COLO829 (cell line): ENCODE results near the gene NRL.

ENCODE experiments used
- DNase-seq: peaks from one replicate; pipeline ENCODE4 v3.0.0; 2012; ENCODE audit warnings: low spot score

Gene NRL

GRCh38 chr14:24098927-24099813 lies 15.6 kb downstream of the NRL start:
- DNase-seq, result no peak

- DNase-seq, result no peak
Measured at GRCh38 chr14:24098229-24098926, 16.4 kb downstream of the NRL start.

GRCh38 chr14:24096545-24097181 lies 18.1 kb downstream of the NRL start:
- DNase-seq, result no peak

- DNase-seq, result peak; percentile 56
Measured at GRCh38 chr14:24095271-24096068, 19.3 kb downstream of the NRL start.

- DNase-seq, result no peak
Measured at GRCh38 chr14:24094841-24095270, 19.9 kb downstream of the NRL start.

DNA sequence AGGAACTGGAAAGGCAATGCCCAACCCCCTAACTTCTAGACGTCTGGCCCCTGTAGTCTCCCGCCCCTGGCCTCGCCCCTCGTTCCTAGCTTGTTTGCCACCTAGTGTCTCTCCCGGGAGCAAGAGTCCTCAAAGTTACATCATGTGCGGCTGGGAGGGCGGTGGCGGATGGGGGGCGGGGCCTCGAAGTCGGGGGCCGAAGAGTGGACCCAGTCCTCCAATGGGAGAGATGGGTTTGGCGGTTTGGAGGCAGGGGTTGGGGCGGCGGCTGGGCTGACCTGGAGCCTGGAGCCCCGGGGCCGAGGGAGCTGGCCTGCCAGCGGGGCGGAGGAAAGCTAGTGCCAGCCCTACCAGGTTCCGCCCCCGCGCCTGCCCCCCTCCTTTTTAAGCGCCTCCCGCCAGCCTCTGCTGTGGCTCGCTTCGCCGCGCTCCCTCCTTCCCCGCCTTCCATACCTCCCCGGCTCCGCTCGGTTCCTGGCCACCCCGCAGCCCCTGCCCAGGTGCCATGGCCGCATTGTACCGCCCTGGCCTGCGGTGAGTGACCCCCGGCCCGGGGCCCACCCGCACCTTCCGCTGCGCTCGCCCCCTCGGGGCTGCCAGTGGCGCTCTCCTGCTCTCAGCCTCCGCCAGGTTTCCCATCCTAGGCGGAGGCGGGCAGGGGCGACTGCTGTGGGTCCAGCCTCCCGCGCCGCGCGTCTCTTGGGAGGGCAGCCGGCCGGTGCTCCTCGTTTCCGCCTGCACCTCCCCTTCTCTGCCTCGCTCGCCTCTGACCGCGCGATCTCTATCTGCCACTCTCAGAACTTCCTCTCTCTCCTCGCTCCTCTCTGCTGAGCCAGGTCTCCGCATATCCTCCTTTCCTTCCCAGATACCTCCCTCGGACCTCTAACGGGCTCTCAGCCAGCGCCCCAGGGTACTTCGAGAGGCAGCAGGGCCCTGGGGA lies 20.6 kb downstream of the NRL start, which contains the start of gene PCK2:
Gene PCK2 (plus strand): TSS at position 411 of the 940 bp plus-strand sequence. CDS start 95 bp downstream, at position 506.
- peak; percentile 78 for DNase-seq

- DNase-seq, result no peak
Measured at GRCh38 chr14:24093207-24093900, 21.4 kb downstream of the NRL start.

- DNase-seq, result no peak
Measured at GRCh38 chr14:24092505-24093206, 22.1 kb downstream of the NRL start.

DNA sequence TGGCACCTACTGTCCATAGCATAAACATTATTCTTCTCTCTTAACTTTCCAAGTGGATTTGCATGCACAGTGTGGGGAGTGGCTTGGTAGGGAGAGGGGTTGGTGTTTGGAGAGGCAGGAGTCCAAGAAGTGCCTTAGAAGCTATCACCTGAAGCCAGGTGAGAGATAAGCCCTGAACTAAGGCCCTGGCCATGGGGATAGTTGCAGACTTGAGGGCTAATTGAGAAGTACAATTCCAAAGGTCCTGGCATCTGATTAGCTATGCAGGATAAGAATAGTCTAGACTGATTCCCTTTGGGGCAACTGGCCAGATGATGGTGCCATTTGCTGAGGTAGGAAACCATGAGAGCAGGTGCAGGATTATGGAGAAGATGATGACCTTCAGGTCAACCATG lies 22.6 kb downstream of the NRL start:
- DNase-seq, result no peak

DNA sequence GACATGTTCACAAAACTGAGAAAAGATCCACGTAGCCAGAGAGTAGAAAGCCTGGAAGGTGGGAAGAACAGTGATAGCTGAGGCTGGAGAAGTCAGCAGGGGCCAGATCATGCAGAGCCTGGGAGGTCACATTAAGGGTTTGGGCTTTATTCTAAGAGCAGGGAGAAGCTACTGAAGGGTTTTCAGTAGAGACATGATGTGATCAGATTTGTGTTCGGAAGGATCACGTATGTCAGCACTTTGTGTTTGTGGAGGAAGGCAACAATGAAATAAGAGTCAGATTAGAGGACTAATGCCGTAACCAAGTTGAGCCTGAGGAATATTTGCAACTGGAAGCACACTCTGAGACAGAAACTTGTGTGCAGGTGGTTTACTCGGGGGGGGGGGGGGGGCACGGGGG lies 24.9 kb downstream of the NRL start:
- DNase-seq, result no peak

DNA sequence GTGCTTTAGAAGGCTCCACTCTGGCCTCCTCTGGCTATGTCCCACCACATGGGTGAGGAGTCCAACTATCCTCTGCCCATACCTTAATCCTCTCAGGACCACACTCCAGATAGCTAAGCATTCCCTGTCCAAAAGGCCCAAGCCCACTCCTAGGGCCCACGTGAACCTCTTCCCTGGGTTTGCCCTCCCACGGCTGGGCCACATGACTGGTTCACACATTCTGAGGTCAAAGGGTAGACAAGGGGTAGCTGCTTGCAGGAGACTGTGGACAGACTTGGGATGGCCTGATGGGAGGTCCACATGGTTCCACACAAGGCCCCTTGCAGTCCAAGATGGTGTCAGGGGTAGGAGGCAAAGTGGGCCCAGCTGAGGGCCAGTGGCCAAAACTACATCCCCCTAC lies 26.7 kb downstream of the NRL start:
- no peak for DNase-seq

GRCh38 chr14:24087004-24087403 lies 27.7 kb downstream of the NRL start:
- no peak for DNase-seq

GRCh38 chr14:24086193-24086955 lies 28.4 kb downstream of the NRL start:
- DNase-seq, result no peak

GRCh38 chr14:24085215-24085614 lies 29.5 kb downstream of the NRL start:
- DNase-seq, result no peak

GRCh38 chr14:24084440-24084839 lies 30.3 kb downstream of the NRL start:
- no peak for DNase-seq

GRCh38 chr14:24083462-24083861 lies 31.3 kb downstream of the NRL start:
- DNase-seq, result no peak

DNA sequence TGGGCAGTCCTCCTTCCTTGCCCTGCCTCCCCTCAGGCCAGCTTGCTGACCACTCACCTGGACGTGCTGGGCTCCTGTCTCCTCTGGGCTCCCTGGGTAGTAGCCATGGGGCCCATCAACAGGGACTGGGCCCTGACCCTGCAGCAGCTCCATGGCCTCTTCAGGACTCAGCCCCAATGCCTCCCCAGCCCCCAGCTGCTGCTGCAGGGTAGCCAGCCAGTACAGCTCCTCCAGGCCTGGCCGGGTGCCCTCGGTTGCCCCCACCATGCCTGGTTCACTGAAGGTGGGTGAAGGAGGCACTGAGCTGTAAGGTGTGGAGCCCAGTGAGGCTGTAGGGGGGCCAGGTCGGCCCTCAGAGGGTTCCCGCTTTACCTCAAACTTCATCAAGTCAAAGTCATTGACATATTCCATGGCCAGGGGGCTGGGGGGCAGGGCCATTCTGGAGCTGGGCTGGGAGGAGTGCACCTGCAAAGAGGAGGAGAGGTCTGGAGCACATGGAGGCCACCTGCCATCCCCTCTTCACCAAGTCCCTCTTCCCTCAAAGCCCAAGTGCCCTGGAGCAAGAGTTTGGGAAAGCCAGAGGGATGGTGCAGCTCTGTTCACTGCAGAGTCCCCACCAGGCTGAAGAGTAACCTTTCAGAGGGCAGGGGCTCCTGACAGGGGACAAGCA lies 32.2 kb downstream of the NRL start:
- no peak for DNase-seq

GRCh38 chr14:24081739-24082211 lies 33.0 kb downstream of the NRL start:
- DNase-seq, result no peak
